GM12873 (cell line): Measurements from ENCODE around the gene NUDT2.

ENCODE experiments used
- TF ChIP-seq, protein P1 (sequence below): IDR thresholded peaks from 2 replicates; pipeline ENCODE4 v1.5.1; 2012; ENCODE audit warnings: low read depth, mild to moderate bottlenecking, moderate library complexity, low read length, control low read depth; ENCODE audit not compliant: insufficient read depth; ENCODE audit errors: missing control alignments

The NUDT2 gene

DNA sequence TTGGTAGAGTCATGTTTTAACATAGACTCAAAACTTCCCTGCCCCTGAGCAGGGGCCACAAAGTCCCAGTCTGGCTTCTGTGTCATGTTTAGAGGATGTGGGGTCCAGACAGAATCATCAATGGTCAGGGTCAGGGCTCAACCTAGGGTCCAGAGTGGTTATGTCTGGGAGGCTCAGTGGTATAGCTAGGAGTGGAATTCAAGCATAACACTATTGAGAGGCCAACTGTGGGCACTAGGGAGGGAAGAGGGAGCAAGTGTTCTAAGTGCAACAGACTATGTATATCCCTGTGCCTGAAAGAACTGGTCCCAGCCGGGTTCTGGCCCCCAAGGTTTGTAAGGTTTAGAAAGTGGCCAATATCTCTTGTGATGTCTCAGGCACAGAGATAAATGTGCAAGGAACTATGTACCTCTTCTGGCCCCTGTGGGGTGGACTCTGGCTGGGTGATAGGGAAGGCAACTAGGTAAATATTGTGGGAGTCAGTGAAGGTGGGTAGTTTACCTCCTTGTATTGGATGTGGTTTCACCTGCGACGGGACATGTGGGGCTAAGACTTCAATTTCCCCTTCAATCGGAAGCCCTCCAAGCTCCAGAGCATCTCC is 33.3 kb downstream of the NUDT2 start:
- TF ChIP-seq, protein P1, sequence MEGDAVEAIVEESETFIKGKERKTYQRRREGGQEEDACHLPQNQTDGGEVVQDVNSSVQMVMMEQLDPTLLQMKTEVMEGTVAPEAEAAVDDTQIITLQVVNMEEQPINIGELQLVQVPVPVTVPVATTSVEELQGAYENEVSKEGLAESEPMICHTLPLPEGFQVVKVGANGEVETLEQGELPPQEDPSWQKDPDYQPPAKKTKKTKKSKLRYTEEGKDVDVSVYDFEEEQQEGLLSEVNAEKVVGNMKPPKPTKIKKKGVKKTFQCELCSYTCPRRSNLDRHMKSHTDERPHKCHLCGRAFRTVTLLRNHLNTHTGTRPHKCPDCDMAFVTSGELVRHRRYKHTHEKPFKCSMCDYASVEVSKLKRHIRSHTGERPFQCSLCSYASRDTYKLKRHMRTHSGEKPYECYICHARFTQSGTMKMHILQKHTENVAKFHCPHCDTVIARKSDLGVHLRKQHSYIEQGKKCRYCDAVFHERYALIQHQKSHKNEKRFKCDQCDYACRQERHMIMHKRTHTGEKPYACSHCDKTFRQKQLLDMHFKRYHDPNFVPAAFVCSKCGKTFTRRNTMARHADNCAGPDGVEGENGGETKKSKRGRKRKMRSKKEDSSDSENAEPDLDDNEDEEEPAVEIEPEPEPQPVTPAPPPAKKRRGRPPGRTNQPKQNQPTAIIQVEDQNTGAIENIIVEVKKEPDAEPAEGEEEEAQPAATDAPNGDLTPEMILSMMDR: no peak

DNA sequence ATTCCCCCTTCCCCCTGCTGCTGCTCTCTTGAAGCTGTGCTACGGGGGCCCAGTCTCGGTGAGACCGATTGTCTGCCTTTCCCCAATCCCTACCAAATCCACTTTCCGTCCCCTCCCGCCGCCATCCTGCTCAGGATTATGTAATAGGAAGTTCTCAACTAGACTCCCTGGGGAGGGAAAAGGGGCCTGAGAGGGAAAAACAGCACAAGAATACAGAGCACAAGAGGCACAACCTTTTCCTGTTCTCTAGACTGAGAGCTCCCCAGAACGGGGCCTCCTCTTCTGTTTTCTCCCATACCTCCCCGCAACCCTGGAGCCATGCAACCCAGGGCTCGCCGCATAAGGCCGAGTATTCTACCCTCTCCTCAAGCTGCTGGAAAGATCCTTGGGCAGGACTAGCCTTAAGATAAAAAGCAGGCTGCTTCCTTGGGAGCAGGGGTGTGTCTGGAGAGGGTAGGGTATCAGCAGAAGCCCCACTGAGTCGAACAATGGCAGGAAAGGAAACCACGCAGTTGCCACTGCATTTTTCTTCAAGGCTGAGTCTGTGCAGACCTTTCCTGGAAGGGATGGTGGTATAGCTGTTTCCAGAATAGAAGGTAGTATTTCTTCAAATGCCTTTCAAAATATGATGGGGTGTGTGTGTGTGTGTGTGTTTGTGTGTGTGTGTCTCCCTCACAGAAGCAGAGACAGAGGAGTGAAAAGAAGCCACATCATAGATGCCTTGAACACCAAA is 34.4 kb downstream of the NUDT2 start:
- TF ChIP-seq, protein P1: no peak

DNA sequence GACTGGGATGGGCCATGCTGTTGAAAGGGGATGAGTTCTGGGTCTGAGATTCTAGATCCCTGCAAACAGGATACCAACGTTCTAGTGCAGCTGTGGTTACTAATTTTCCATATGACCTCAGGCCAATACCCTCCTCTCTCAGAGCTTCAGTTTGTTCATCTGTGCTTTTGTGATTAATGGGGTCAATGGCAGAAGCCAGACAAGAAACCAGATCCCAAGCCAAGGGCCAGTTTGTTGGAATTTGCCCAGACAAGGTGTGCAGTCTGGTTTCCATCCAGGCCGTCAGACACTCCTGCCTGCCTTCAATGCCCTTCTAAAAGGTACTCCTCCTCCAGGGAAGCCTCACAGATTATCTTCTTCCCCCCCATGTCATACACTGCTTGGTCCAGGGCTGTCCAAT is 35.9 kb downstream of the NUDT2 start:
- TF ChIP-seq, protein P1: no peak

DNA sequence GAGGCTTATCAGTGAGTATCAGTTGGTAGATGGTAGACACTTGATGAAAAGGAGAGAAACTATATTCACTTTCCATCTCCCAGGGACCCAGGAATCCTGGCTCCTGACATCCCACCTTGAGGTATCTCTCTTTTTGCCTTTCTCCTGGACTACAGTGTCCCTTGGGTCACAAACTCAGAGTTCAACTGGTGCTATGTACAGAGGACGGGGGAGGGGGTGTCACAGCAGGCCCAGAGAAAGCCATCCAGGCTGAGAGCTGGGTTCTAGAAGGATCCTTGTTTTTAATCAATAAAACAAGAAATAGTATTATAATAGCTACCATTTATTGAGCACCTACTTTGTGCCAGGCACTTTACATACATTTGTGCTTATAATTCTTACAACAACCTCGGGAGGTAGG is 37.0 kb downstream of the NUDT2 start:
- TF ChIP-seq, protein P1: no peak

DNA sequence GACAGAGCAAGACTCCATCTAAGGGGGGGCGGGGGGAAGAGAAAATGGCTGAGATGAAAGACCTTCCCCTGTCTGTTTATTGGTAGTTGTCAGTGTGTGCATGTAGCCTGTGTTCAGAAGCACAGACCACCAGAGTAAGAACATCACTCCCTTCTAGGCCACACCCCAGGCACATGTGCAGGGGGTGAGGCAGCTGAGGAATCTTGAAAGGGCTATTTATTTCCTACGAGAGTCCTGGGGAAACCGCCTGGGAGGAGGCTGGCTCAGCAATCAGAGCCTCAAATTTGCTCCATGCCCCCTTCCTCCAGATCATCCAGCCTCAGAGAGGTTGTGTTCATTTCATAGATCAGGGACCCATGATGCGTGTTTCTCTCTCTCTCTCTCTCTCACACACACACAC is 40.3 kb downstream of the NUDT2 start:
- TF ChIP-seq, protein P1: no peak

DNA sequence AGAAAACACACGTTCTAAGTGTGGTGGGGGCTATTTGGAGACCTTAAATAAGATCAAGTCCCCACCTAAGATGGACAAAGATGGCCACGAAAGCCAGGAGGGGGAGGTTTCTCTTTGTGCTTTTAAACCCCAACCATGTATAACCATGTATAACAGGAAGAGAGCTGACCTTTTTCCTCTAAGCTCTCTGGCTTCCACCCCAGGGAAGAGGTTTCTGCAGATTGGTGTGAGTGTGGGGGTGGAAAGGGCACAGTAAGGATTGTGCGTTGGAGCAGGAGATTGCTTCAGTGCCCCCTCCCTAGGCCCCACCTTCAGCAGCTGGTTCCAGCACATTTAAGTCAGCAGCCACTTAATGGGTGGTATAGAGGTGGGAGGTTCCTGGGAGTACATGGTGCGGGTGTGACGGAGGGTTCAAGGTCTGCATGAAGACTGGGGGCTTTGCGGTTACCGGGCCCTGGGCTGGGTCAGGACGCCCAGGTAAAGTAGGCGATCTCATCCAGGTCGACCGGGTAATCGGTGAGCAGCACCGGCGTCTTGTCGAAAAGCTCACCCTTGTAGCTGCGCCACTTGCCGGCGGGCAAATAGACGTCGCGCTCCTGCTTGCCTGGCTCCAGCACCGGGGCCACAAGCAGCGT is 41.1 kb downstream of the NUDT2 start:
- TF ChIP-seq, protein P1: no peak
